ENCODE results near the gene EEF2K.
"Not testable (repeated sequence)": the region's sequence is repeated elsewhere in the genome, so short reads cannot be mapped to it uniquely, and the experiment has no call there.

Gene EEF2K

DNA sequence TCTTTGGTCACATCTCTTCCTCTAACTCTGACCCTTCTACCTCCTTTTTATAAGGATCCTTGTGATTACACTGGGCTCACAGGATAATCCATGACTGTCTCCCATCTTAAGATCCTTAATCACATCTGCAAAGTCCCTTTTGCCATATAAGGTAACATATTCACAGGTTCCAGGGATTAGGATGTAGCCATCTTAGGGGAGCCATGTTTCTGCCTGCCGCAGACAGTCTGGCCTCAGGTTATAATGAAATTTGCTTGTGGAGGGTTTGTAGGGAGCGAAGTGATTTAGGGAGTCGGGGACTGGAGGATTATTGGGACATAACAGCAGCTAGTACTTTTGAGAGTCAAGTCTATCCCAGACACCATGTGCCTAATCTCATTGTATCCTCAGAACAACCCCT lies 7.7 kb downstream of the EEF2K start:
- DNase-seq = no peak

DNA sequence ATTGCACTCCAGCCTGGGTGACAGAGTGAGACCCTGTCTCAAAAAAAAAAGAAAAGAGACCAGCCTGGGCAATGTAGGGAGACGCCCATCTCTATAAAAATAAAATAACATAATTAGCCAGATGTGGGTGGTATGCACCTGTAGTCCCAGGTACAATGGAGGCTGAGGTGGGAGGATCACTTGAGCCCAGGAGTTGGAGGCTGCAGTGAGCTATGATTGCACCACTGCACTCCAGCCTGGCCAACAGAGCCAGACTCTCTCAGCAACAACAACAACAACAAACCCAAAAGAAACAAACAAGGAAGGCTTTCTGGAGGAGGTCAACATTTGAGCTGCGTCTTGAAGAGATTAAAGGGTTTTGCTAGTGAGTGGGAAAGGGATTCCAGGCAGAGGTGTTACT lies 8.3 kb downstream of the EEF2K start:
- DNase-seq = no peak

GRCh38 chr16:22214889-22215288 lies 8.8 kb downstream of the EEF2K start:
- DNase-seq = no peak

DNA sequence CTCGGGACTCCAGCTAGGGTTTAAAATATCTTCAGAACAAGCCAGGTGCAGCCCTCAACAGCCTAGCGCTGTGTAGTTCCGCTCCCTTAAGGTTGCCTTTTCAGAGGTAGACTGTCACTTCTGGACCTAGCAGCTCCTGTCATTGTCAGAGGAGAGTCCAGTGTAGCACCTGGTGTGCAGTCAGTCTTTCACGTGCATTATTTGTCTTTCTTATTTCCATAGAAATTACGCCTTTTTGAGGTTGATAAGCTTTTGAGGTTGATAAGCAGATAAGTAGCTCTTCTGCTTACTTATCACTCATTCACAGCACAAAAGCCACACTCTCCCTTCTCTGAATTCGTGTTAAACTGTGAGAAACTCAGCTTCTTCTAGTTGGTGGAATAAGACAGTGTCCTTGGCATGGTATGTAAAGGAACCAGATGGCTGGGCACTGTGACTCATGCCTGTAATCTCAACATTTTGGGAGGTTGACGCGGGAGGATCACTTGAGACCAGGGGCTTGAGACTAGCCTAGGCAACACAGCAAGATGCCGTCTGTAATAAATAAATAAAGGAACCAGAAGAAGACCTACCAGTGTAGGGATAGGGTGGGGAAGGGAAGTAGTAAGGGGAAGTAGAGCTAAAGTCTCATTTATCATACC lies 10.2 kb downstream of the EEF2K start:
- no peak for DNase-seq

- not testable (repeated sequence) for DNase-seq
Measured at GRCh38 chr16:22216832-22217225, 10.8 kb downstream of the EEF2K start.

GRCh38 chr16:22217890-22218730 lies 12.0 kb downstream of the EEF2K start:
- DNase-seq = no peak

GRCh38 chr16:22219389-22220068 lies 13.5 kb downstream of the EEF2K start:
- no peak for DNase-seq

GRCh38 chr16:22220069-22220440 lies 14.0 kb downstream of the EEF2K start:
- DNase-seq = peak; percentile 83

DNA sequence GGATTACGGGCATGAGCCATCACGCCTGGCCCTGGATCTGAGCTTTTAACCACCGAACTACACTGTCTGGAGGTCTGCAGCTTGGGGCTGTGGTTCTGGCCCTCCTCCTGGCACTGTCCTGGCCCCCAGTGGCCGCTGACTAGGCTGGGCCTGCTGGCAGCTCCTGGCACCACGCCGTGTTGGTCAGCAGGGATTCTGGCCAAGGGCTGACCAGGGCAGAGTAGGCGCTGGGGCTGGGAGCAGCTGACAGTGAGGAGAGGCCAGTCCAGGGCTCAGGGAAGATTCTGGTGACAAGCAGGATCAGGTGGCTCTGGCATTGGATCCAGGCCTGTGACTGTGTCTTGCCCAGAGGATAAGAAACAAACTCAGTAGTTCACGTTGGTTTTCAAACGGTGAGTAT lies 14.6 kb downstream of the EEF2K start:
- peak; percentile 51 for DNase-seq

- no peak for DNase-seq
Measured at GRCh38 chr16:22222006-22222405, 15.9 kb downstream of the EEF2K start.

- no peak for DNase-seq
Measured at GRCh38 chr16:22222998-22223397, 16.9 kb downstream of the EEF2K start.

DNA sequence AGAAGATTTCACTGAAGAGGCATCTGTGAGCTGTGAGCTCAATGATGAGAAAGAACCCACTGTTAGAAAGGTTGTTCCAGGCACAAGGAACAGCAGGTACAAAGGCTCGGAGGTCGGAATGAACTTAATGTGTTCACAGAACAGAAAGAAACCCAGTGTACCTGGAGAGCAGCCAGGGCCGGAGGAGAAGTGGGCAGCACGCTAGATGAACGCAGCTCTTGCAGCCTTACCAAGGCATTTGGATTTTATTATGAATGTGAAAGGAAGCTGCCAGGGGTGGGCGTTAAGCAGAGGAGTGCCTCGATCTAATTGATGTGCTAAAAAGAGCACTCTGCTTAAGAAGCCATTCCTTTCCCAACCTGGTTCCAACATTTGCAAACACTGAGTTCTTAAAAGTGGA lies 19.0 kb downstream of the EEF2K start:
- no peak for DNase-seq

GRCh38 chr16:22229889-22230288 lies 23.8 kb downstream of the EEF2K start:
- no peak for DNase-seq

- DNase-seq = no peak
Measured at GRCh38 chr16:22232277-22233036, 26.4 kb downstream of the EEF2K start.

- DNase-seq = no peak
Measured at GRCh38 chr16:22233037-22233372, 26.9 kb downstream of the EEF2K start.

DNA sequence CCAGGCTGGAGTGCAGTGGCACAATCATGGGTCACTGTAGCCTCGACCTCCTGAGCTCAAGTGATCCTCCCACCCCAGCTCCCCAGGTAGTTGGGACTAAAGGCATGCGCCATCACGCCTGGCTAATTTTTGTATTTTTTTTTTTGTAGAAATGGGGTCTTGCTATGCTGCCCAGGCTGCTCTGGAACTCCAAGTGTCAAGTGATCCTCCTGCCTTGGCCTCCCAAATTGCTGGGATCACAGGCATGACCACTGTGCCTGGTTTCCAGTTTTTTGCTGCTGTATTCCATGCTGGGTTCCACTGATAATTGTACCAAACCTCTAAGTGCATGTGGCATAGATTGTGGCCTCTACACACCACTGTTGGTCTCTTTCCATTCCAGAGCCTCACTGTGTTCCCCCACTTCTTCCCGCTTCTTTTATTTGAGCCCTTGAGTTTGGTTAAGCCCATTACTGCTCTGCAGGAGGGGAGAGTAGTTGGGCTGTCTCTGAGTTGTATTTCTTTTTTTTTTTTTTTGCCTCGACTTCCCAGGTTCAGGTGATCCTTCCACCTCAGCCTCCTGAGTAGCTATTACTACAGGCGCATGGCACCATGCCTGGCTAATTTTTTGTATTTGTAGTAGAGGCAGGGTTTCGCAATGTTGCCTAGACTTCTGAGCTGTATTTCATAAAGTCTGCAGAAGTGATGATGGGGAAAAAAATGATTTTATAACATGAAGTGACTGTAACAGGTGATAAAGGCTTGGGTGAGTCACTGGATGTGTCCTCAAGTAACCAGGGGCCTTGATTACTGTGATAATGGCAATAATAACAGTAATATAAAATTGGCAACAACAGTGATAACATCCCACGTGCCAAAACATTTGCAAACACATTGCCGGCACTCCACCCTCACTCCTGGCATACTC lies 30.0 kb downstream of the EEF2K start:
- DNase-seq = no peak

DNA sequence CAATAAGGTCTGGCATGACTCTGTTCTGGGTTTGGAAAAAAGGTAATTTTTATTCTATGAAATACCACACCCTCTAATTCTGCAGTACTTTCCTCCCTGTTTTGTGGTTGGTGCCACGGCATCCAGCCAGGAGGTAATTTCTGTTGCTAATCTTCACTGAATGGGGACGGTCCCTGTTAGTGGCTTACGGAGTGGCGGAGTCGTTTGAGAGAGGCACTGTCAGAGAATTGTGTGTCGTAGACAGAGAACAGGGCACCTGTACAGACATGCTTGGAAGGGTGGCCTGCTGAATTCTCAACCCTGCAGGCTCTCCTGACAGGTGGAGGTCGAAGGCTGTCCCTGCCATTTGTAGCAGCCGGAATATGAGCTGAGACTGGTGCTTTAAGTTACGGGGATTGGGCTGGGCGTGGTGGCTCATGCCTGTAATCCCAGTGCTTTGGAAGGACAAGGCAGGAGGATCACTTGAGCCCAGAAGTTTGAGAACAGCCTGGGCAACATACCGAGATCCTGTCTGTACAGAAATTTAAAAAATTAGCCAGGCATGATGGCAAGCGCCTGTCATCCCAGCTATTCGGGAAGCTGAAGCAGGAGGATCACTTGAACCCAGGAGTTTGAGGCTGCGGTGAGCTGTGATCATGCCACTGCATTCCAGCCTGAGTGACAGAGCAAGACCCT lies 33.2 kb downstream of the EEF2K start:
- no peak for DNase-seq

- no peak for DNase-seq
Measured at GRCh38 chr16:22240023-22240710, 34.1 kb downstream of the EEF2K start.

GRCh38 chr16:22250522-22250921 lies 44.4 kb downstream of the EEF2K start:
- no peak for DNase-seq

- no peak for DNase-seq
Measured at GRCh38 chr16:22252317-22252716, 46.2 kb downstream of the EEF2K start.

DNA sequence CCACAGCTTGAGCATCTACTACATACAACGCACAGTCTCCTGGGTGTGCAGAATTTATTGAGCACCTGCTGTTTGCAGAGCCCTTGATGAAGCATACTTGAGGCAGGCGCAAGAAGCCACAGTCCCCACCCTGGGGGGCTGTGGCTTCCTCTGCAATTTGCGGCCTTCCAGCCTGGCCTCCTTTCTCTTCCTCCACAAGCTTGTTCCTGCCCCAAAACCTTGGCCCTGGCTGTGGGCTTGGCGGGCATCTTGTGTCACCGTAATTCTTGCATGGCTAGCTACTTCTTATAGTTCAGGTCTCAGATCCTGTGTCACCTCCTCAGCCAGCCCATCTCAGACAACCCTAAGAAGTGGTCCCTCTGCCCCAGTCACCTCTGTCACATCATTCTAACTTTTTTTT lies 47.2 kb downstream of the EEF2K start:
- no peak for DNase-seq

Data from left hindlimb (tissue), 1 donor.